ENCODE measurements around the gene PYCR2.

Gene PYCR2

DNA sequence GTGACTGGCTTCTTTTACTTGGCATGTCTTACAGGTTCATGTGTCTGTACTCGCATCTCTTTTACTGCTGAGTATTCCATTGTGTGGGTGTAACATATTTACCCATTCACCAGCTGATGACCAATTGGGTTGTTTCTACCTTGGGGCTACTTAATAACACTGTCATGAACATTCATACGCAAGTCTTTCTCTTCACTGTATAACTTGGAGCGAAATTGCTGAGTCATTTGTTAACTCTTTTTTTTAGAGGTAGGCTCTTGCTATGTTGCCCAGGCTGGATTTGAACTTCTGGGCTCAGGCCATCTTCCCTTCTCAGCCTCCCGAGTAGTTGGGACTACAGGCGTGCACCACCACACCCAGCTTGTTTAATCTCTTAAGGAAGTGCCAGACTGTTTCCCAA, 6.5 kb downstream of the PYCR2 start:
- DNase-seq: no peak

DNA sequence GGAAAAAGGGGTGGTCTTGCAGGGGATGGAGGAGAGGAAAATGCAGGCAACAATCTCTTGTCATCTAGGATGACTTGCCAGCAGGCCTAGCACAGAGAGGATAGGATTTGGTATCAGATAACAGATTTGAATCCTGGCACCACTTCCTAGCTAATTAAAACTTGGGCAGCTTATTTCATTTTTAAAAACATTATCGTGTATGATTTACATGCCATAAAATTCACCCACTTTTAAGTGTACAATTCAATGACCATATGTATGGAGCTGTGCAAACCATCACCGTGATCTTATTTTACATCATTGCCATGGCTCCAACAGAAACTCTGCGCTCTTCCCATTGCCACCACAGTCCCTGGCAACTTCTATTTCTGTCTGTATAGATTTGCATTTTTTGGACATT, 6.9 kb downstream of the PYCR2 start:
- no peak for DNase-seq

DNA sequence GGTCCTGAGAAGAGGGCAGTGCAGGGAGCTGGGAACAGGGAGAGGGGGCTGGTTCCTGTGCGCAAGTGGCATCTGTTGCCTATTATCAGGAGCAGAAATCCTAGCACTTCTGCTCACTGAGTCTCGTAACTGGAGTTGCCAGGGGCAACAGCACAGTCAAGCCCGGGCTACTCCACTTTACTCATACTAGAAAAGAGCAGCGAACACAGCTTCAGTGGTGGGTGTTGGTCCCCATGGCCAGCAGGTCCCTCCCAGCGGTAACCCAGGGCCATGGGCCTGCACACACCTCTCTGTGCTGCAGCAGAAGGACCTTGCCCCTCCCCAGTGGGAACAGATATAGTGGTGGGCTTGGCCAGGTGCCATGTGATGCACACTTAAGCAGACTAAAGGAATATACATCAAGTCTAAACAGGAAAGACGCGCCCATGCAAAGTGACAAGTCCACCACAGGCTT, 8.5 kb downstream of the PYCR2 start:
- no peak for DNase-seq

DNA sequence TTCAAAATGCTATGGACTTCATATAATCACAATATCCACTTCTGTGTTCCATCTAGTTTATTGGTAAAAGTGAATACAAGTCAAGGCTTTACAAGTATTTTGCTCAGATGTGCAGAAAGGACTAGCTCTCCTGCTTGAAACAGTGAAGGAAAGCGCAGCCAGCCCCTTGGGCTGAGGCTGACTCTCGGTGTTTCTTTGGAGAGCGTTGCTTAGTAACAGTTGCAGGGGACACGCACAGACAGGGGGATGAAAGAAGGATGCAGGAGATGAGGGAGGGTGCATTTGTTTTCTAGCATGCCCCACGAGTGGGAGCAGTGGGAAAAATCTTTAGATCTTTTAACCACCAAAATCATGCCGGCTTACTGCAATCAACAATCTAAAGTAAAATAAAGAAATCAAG, 9.1 kb downstream of the PYCR2 start:
- DNase-seq: no peak

DNA sequence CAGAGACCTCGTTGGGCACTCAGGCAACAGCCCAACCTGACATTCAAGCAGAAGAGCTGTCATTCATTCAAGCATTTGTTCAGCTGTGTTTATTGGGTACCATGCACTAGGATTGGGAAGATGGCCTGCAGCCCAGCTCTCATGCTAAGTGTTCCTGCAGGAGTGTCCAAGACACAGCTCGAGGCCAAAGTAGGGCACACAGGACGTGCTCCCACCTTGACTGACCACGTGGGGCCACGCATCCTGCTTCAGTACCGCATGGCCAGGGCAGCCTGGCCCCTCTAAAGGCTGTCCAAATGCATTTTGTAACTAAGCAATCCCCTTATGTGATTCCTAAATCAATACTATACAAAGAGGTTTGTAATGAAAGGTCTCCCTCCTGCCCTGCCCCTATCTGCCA, 9.7 kb downstream of the PYCR2 start:
- no peak for DNase-seq

DNA sequence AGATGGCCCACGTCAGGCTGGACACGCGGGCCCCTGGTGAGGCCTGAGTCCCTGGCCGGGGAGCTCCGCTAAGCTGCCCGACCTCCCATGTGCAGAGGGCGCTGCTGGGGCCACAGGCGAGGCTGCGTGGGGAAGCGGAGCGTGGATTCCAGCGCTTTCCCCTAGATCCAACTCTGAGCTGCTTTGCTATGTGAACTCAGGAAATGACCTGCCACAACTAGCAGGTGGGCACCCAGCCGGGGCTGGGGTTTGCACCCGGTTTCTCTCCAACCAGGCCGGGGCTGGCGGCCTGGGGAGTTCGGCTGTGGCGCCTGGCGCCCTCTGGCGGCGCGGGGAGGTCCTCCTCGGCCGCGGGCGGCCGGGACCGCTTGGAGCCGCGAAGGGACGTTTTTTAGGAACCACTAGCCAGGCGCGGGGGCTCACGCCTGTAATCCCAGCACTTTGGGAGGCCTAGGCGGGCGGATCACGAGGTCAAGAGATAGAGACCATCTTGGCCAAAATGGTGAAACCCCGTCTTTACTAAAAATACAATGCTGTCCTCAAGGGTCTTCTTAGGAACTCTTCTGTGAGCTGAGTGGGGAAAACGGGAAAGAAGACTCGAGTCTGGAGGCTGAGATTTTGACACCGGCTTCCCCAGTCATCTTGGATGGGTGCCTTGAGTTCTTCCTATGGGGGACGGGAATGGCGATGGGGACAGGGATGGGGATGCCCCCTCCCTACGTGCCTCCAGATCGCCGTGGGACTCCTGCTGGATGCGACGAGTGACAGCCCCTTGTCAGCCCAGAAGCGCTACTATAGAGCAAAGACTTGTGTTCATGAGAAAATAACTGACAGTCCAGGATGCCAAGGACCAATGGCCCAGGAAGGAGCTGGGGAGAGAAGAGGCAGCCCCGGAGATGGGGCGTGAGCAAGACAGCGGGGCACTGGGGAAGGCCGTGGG, 12.6 kb downstream of the PYCR2 start:
- peak; percentile 77 for DNase-seq

DNA sequence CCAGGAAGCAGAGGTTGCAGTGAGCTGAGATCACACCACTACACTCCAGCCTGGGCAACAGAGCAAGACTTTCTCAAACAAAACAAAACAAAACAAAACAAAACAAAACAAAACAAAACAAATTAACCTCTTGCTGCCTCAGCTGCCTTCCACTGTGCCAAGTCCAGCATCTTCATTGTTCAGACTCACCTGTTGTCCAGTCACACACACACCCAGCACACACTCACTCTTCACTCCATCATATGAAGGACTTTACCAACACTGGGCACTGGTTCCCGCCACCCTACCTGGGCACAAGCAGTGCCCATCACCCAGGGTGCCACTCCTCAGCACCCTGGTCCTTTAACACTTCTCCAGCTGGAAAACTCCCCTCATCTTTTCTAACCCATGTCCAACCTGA, 14.6 kb downstream of the PYCR2 start:
- DNase-seq: no peak

DNA sequence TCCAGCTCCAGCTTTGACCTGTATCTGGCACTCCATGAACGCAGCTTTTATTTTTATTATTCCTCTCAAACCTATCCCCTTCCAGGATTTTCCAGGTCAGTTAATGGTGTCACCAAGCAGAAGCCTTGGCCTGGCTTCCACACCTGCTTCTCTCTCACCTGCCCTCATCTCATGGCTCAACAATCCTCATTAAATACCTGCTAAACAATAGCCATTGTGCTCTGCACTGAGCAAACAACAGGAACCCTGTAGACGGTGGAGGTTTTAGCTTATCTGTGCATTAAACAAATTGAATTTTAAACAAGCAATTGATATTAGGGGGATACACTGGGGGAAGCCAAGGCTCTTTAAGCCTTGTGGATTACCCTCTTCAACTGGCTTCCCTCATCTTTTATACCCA, 15.3 kb downstream of the PYCR2 start:
- no peak for DNase-seq

DNA sequence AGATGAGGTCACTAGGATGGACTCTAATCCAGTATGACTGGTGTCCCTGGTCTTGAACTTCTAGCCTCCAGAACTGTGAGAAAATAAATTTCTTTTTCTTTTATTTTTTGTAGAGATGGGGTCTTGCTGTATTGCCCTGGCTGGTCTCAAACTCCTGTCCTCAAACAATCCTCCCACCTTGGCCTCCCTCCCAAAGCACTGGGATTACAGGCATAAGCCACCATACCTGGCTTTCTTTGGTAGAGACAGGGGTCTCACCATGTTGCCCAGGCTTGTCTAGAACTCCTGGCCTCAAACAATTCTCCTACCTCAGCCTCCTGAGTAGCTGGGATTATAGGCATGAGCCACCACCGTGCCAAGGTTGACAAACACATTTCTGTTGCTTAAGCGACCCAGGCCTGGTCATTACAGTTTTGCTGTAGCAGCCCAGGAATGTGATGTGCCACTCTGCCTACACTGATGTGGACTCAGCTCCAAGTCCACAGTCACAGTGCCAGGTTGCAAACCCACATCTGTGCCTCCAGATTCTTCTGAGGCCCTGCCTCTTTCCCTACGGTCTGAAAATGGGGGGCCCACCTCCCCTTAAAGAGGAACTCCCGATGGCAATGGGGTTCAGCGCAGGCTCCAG, 15.9 kb downstream of the PYCR2 start:
- DNase-seq: no peak

DNA sequence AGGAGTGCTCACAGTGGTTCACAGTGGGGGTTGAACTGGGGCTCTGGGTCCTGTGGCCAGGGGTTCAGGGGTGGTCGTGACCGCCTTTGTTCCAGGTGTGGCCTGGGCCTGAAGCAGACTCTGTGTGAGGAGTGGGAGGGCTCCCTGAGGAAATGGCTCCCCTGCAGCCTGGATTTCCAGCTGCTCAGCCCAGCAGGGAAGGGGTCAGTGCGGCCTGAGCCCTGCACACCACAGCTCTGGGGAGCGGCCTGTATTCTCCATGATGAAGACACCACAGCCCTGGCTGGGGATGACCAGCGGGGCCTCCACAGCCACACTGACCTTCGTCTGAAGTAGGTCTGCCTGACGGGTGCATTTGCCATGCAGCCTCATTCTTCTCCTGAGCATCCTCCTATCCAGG, 16.7 kb downstream of the PYCR2 start:
- DNase-seq: no peak

DNA sequence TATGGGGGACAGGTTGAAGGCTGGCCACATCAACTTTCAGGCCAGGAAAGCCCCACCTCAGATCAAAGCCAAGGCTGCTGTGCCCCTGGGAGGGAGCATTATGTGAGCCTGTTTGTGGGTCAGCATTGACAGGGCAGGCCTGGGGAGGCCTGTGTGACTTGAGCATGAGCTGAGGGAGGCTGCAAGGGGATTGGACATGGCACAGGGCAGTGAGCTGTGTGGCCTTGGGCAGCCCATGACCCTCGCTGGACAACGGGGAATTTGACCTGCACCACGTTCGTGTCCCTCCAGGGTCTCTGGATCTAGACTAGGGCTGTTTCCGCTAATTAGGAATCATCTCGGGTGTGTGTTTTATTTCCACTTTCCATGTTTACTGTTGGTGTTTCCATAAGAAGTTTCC, 17.6 kb downstream of the PYCR2 start:
- no peak for DNase-seq

DNA sequence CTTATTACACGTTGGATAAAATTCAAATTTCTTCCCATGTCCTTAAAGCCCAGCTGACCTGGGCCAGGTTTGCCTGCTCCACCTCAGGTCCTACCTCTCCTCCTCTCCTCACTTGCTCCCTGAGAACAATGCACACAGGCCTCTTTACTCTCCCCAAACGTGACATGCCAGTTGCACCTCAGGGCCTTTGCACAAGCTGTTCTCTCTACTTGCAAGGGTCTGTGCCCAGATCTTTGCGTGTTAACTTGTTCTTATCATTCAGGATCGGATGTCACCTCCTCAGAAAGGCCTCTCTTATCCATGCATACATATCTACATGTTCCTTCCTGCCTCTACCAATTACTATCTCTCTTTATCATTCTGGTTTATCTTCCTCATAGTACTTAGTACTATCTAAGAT, 20.4 kb downstream of the PYCR2 start:
- DNase-seq: no peak

DNA sequence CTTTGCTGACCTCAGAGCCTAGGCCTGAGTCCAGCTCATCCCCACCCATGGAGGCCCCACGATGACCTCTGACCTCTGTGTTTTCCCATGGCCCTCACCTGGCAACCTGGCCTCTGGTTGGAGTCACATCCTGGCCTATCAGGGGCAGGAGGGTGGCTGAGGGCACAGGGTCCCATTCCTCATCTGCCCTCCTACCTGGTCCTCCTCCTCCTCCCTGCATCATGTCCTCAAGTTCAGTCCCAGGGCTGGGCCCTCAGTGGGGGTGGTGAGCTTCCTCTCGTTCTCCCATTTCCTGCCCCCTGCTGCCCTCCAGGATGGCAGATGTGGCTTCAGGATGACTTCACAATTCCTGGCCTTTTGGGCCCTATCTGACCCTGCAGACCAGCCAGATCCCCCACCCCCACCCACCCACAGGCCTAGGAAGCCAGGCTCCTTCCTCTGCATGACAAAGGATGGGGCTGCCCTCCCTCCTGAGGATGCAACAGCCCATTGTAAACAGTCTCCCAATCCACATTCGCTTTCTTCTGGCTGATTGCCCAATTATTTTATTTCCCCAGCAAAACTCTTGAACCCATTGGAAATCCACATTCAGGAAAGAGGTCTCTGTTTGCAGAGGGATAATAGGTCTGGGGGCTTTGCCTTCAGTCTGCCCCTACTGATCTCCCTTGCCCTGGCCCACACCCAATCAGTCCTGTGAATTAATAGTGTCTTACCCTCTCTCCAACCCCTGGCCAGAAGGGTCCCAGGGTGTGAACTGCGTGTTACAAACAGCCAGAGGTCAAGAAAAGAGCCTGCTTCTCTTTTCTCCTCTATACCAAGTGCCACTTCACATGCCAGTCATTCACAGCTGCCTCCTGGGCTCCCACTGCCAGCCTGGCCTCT, 24.8 kb downstream of the PYCR2 start:
- no peak for DNase-seq

DNA sequence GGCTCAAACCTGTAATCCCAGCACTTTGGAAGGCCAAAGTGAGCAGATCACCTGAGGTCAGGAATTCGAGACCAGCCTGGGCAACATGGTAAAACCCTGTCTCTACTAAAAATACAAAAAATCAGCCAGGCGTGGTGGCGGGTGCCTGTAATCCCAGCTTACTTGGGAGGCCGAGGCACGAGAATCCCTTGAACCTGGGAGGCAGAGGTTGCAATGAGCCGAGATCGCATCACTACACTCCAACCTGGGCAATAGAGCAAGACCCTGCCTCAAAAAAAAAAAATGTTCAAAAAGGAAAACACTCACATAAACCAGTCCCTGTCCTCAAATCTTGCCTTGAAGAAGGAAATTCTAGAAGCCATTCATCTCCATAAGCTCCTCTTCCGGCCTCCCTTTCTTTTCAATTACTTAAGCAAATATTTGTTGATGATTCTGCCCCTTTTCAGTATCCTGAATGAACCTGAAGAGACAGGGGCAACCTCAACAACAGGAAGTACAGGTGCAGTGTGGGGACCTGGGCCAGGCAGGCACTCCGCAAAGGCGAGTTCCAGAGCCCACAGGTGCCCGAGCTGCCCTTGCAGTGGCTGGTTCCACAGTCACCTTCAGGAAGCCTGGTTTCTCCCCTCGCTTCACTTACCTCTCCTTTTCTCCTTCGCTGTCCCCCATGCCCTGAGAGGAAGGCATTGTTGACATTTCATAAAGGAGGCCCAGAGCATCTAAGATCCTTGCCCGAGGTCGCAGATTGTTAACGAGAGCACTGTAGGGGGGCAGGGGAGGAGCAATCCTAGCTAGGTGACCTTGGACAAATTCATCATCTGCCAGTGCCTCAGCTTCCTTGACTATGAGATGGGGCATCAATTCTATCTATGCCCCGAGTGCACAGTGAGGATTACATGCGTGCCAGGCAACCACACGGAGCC, 26.2 kb downstream of the PYCR2 start:
- DNase-seq: no peak

DNA sequence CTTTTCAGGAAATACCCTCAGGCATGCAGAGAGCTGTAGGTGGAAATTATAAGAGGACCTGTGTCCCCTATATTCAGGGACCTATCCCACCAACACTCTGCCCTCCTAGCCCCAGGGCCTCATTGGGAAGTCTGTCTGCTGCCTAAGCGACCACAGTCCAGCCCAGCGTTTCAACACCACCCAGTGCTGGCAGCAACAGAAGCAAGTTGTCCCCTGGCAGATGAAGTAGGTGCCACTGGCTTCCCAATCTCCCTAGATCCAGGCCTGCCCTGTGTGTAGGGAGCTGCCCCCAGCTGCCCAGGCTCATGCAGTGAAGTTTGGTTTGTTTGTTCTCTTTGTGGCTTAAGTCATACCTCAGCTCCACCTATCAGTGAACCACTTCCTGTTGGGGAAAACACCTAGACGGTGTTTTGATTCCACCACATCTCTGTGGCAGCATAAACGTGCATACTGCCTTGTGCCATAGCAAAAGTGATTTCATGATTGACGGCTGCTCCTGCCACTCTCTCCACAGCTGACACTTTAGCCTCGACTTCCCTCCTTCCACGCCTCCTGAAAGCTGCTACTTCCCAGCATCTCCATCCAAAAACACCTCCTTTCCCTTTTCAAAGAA, 27.0 kb downstream of the PYCR2 start:
- DNase-seq: no peak

DNA sequence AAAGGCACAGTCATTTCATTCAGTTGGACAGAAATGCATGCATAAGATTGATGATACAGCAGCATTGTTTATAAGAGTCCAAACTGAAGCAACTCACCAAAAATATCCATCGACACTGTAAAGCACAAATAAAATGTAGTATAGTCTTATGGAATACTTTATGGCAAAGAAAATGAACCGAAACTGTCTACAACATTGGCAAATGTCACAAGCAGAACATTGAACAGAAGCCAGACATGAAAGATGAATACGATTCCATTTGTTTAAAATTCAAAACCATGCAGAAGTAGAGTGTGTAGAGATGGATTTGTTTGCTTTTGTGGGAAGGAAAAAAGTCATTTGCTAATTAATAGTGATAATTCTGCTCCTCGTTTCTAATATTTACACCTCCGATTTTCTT, 27.6 kb downstream of the PYCR2 start:
- no peak for DNase-seq

DNA sequence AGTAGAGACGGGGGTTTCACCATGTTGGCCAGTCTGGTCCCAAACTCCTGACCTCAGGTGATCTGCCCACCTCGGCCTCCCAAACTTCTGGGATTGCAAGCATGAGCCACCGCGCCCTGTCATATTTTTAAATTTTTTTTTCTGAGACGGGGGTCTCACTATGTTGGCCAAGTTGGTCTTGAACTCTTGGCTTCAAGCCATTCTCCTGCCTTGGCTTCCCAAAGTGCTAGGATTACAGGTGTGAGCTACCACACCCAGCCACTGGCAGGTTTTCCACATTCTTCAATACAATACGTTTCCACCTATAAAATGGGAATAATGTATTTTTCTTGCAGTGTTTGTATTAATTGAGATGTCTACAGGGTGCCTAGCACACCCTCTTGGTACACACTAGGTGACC, 31.7 kb downstream of the PYCR2 start:
- no peak for DNase-seq

DNA sequence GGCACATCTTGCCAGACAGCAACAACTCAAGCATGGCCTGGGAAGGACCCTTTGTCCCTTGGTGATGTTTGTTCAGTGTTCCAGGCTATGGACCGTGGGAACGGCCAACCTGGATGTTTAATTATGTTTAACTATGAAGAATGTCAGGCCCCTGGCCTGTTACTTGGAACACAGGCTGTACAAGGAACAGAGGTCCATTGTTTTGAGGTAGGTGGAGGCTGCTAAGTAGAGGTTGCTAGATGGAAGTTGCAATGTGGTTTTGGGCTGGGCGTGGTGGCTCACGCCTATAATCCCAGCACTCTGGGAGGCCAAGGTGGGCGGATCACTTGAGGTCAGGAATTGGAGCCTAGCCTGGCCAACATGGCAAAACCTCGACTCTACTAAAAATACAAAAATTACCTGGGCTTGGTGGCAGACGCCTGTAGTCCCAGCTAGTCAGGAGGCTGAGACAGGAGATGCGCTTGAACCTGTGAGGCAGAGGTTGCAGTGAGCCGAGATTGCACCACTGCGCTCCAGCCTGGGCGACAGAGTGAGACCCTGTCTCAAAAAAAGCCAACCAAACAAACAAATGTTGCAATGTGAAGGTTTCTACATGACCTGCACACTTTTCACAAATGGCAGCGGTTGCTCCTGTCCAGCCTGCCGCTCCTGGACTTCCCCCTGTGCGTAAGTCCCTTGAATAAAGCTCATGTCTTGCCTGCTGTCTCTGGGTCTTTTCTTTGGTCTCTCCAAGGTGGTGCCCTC, 32.6 kb downstream of the PYCR2 start:
- DNase-seq: peak; percentile 87

DNA sequence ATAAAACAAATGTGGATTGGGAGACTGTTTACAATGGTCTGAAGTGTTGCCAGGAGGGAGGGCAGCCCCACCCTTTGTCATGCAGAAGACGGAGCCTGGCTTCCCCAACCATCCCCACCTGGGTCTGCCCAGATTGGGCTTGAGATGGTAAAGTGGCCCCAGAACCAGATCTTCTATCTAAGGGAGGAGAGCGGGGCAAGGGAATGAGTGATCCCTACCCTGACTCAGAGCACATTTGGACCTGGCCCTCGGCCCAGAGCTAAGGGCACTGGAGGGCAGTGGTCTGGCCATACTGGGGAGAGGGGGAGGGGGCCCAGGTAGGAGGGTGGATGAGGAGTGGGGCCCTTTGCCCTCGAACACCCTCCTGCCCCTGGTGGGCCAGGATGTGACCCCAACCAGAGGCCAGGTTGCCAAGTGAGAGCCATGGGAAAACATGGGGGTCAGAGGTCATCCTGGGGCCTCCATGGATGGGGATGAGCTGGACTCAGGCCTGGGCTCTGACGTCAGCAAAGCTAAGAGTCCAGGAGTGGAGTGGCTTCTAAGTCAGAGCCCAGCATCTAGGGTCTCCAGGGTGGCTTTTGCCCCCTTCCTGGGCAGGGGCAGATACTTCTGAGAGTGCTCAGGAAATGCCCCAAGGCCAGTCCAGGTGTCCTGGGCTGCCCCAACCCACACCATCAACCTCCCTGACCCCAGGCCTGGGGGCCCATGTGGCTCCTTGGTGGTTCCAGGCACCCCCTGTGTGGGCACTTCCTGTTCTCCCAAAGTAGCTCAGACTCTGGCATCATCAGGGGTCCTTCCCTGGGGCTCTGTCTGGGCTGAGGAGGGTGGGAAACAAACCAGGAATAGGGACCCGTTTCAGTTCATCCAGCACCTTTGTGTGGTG, 33.5 kb downstream of the PYCR2 start:
- DNase-seq: no peak

DNA sequence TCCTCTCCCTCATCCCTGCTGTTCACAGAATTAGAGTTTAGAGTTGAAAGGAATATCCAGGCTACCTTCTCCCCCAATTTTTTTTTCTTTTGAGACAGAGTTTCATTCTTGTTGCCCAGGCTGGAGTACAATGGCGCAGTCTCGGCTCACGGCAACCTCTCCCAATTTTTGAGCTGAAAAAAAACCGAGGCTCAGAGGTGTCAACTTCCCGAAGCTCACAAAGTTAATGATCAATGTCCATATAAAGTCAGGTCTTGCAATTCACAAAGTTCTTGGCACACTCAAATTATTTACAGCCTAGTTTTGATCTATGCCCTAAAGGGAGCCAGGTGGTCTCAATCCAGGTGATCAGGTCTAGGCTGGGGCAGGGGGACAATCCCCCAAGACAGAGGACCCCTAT, 34.3 kb downstream of the PYCR2 start:
- no peak for DNase-seq
